ENCODE data around the gene ADGRD2.

GRCh38 chr9:124455820-124456219 lies 5.6 kb downstream of the ADGRD2 start:
- no peak for TF ChIP-seq EZH2phosphoT487 (IDR thresholded peaks at IDR 0.05; ENCODE audit: low read depth)
- TF ChIP-seq CTCF (IDR thresholded peaks at IDR 0.05; ENCODE audit: low read depth, low read length), result no peak

Data from OCI-LY3 (cell line).